ENCODE results near the gene TMEM11. TPM values are rescaled to one million over a fixed set of nuclear protein-coding genes. Genes with fewer than 3 reads are reported as not detected.

Gene TMEM11
- total RNA-seq, 1 donor from 2014 or later: 20.3 TPM

DNA sequence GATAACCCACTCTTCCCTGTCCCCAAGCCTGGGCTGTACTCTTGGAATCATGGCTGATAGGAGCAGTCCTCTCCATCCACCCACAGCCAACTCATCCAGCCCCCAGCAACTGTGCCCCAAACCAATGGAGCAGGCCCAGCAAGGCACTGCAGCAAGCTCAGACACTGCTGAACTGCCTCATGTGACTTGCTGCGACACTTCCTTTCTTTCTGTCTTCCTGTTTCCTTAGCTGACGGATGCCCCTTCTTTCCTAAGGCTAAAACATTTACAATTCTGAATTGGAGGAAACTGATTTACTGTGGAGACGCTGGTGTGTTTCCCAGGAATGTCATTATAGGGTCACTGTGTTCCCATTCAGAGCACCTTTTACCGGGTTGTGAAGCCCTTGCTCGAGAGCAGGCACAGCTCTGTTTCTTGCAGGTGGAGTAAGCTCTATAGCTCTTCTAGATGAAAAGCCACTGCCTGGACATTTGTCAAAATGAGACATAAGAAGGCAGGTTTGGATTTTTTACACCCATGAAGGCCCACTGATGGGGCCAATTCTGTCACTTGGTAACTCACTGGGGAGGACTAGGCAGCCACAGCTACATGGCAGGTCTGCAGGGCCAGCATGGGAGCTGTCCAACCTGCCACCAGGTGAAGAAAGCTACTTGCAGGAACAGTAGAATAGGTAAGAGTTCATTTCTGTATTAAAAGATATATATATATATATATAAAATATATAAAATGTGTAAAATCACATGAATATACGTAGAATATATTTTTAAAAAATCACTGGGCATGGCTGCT is 27.4 kb downstream of the TMEM11 start:
- no peak for DNase-seq (ENCODE audit: low spot score)

DNA sequence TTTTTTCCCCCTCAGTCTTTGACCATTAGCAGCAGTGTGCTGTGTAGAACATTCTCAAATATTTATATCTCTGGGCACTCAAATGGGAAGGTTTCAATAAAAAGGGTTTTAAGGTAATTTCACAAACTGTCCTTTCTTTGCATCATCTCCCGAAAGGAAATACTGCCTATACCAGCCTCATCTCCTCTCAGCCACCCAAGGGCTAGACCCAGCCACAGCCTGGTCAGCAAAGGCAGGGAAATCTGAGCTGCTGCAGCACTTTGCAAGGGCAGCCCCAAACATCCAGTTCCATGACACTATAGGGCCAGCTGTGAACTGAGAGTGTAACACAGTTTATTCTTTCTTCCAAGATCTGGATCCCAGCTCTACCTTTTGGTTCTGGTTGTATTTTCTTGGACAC is 28.9 kb downstream of the TMEM11 start:
- DNase-seq (ENCODE audit: low spot score): no peak

- DNase-seq (ENCODE audit: low spot score): no peak
These were observed 29.4 kb downstream of the TMEM11 start for GRCh38 chr17:21184570-21184969.

DNA sequence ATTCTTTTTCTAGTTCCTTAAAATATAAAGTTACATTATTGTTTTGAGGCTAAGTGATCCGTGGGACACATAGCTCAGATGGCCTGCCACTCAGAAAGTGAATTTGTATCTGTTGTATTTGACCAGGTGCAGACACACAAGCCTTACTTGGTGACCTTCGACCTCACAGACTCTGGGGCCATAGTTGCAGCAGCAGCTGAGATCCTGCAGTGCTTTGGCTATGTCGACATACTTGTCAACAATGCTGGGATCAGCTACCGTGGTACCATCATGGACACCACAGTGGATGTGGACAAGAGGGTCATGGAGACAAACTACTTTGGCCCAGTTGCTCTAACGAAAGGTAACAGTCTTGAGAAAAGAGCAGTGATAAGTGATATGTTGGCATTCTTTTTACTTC is 30.5 kb downstream of the TMEM11 start:
- DNase-seq (ENCODE audit: low spot score): no peak

GRCh38 chr17:21177854-21178600 is 35.9 kb downstream of the TMEM11 start:
- DNase-seq (ENCODE audit: low spot score): no peak

- DNase-seq (ENCODE audit: low spot score): no peak
These were observed 36.6 kb downstream of the TMEM11 start for GRCh38 chr17:21177401-21177800.

GRCh38 chr17:21176773-21177395 is 37.1 kb downstream of the TMEM11 start:
- no peak for DNase-seq (ENCODE audit: low spot score)

DNA sequence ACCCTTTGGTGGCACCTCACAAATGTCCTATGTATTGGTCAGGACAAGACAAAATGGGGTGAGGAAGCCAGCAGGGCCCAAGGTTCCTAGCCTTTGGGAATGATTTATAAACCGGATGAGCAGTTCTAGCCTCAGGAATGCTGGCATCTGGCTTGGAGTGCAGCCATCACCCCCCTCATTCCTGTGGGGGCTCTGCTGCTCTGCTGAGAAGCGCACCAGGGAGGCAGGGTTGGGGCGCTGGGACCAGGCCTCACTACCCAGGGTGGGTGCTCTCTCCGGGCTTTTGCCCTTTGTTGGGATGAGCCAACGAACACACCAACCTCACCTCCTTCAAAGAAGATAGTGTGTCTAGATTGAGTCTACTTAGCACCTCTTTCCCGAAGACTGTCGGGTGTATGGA is 39.2 kb downstream of the TMEM11 start:
- peak; percentile 45 for DNase-seq (ENCODE audit: low spot score)

DNA sequence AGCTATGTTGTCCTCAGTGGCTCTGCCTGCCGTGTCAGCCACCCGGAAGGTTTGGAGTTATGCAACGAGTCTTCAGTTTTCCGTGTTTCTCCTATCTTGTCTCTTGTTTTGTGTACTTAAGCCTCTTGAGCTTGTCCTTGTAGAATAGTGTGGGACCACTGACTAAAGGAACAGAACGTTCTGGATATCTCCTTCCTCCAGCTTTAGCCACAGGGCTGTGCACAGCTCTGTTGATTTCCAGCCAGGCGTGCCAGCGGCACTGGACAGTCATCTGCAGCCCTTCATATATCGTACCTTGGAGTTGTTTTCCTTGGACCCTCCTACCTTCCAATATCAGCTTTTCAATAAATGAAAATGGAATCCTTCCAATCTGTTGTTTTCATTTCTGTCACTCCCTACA is 39.8 kb downstream of the TMEM11 start:
- DNase-seq (ENCODE audit: low spot score): no peak

- DNase-seq (ENCODE audit: low spot score): no peak
These were observed 40.4 kb downstream of the TMEM11 start for GRCh38 chr17:21173543-21173942.

- no peak for DNase-seq (ENCODE audit: low spot score)
These were observed 41.1 kb downstream of the TMEM11 start for GRCh38 chr17:21172846-21173245.

DNA sequence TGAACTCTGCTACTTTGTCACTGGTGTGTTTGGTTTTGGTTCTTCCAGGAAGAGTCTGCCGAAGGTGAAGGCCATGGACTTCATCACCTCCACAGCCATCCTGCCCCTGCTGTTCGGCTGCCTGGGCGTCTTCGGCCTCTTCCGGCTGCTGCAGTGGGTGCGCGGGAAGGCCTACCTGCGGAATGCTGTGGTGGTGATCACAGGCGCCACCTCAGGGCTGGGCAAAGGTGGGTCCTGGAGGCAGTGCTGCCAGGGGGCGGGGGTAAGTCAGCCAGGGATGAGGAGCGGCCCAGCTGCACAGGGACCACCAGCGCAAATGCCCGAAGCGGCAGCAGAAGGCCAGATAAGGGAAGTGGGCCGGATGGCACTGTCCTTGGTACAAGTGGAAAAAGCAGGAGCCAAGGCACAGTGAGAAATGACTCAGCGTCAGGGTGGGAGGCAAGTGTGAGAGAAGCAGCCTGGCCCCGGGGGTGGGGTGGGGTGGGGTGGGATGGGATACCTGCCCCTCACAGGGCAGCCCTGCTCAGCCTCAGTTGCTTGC is 41.9 kb downstream of the TMEM11 start:
- no peak for DNase-seq (ENCODE audit: low spot score)

- no peak for DNase-seq (ENCODE audit: low spot score)
These were observed 42.5 kb downstream of the TMEM11 start for GRCh38 chr17:21171309-21171922.

DNA sequence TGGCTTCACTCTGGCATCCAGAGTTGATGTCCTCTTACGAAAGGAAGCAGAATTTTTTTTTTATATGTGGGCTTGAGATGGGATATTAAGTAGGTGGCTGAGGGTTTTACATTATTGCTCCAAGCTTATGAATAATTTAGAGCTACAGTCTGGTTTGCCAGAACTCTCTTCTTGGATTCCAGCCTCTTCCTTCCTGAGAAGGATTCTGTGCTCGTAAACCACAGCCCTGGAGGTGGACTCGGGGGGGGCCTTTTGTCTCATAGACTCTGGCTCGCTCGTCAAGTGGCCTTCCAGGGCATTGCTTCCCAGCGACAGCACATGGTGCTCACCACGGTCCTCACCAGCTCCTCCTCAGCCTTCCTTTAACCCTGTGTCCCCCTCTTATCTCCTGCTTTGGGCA is 43.2 kb downstream of the TMEM11 start:
- no peak for DNase-seq (ENCODE audit: low spot score)

DNA sequence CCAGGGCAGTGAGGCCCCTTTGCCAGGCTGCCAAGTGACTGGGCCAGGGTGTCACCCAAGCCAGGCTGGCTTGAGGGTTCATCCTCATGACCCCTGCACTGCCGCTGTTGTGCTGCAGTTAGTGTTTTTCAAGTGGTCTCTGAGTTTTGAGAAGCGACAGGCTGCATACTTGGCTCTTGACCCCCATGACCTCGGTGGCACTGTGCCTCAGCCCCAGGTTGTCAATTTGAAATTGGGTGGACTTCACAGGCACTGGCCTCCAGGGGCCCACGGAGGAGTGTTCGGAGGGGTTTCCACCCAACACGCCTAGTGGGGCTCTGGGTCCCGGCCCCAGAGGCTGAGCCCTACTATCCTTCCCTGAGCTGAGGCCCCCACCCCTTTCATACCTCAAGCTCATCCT is 44.5 kb downstream of the TMEM11 start:
- DNase-seq (ENCODE audit: low spot score): no peak

GRCh38 chr17:21168555-21168865 is 45.5 kb downstream of the TMEM11 start:
- DNase-seq (ENCODE audit: low spot score): no peak

- DNase-seq (ENCODE audit: low spot score): no peak
These were observed 46.7 kb downstream of the TMEM11 start for GRCh38 chr17:21167303-21167702.

DNA sequence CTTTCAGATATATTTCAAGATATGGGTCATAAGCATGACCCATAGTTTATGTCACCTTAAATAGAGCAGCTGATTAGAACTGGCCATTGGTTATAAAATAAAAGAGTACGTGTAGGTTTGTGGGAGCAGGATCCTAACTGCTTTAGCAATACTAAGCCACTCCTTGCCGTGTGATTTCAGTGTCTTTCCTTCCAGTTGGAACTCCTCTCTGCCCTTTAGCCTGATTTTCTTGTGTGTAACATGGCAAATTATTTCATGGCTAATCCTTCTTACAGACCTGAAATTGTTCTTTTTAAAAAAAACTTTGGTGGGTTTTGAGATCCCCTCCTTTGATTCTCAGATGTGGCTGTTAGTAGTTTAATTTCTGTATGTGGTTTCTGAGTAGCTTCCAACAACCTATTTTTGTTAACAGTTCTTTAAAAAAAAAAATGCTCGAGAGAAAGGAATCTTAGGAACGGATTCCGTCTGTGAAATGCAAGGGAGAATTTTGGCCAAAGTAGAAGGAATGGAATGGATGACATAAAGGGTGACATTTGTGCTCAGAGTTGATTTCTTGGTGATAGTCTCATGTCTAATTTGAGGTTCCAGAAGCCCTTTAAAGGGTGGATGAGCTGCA is 47.3 kb downstream of the TMEM11 start:
- no peak for DNase-seq (ENCODE audit: low spot score)

GRCh38 chr17:21165922-21166594 is 47.9 kb downstream of the TMEM11 start:
- peak; percentile 24 for DNase-seq (ENCODE audit: low spot score)

DNA sequence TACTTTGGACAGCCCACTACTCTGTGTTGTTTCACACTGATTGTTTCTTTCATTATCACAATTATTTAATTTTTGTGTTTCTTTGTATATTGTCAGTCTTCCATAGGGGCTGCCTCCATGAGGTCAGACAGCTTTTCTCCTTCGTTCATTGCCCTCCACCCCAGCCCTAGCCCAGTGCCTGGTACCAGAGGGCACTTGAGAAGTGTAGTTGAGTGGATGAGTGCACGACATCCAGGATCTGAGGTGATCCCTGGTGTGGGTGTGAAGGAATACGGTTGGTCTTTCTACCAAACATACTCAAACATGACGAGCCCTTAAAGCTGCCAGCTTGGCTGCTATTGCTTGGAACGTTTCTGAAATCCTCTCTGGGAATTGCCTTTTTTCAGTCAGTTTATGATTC is 49.3 kb downstream of the TMEM11 start:
- no peak for DNase-seq (ENCODE audit: low spot score)

GRCh38 chr17:21164216-21164615 is 49.7 kb downstream of the TMEM11 start:
- DNase-seq (ENCODE audit: low spot score): no peak
